Measurements from ENCODE around the gene HBP1.
"Not testable (repeated sequence)": the region's sequence is repeated elsewhere in the genome, so short reads cannot be mapped to it uniquely, and the experiment has no call there.

HBP1 gene

DNA sequence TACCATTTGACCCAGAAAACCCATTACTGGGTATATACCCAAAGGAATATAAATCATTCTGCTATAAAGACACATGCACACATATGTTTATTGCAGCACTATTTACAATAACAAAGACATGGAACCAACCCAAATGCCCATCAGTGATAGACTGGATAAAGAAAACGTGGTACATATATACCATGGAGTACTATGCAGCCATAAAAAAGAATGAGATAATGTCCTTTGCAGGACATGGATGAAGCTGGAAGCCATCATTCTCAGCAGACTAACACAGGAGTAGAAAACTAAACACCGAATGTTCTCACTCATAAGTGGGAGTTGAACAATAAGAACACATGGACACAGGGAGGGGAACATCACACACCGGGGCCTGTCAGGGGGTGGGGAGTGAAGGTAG is 13.1 kb upstream of the HBP1 start:
- not testable (repeated sequence) for DNase-seq (ENCODE audit: low read depth)

DNA sequence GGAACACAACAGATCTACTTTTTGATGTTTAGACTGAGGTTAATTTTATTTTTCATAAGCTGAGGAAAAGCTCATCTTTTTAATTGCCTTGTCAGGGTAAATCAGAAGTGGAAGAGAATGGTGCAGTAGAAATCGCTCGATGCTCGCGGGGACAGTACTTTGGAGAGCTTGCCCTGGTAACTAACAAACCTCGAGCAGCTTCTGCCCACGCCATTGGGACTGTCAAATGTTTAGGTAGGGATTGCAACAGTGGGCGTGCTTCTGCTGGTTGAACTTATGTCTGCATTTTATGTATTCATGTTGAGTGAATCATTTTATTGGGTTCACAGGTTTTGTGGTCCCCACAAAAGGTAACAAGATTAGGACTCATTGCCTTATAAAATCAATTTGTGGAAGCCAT is 11.7 kb upstream of the HBP1 start:
- DNase-seq (ENCODE audit: low read depth), result no peak

DNA sequence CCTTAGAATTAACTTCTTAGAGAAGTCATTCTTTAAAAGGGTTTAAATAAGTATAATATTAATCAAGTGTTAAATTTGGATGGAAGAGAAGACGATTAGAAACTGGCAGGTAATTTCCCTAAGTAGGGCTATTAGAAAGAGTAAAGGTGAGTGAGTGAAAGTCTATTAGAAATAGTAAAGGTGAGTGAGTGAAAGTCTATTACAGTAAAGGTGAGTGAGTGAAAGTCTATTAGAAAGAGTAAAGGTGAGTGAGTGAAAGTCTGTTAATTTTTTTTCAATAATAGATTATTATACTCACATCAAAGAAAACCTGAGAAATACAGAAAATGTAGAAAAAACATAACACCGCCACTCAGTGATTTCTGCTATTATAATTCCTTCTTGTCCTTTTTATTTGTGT is 10.8 kb upstream of the HBP1 start:
- DNase-seq (ENCODE audit: low read depth), result no peak

DNA sequence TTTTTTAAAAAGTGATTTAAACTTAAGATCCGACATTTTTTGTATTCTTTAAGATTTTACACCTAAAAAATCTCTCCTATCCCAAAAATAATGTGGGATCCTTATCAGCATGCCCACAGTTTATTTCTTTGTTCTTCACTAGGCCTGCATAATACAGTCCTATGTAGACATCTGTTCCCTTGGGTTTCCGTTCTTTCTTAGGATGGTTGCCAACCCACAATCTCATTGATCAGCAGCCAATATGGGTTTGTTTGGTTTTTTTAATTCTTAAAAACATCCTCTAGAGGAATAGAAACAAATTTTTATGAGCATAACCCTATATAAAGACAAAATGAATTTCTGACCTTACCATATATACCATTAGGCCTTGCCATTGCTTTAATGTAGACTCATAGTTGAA is 8.4 kb upstream of the HBP1 start:
- no peak for DNase-seq (ENCODE audit: low read depth)

DNA sequence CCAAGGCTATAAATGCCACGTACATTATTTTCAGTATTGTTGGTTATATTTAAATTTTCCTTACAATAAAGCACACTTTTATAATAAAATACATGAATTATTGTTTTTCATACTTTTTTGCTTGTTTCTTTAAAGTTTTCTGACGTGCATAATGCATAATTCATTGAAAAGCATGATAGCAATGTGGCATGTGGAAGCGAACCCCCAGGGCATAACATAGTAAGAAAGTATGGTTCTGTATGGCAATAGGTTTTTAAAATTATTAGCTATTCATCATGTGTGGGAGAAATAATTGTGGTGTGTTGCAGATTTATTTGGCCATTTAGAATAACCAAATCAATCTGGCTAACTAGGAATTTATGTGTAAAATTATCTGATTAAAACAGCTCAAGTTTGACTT is 7.4 kb upstream of the HBP1 start:
- DNase-seq (ENCODE audit: low read depth), result no peak

DNA sequence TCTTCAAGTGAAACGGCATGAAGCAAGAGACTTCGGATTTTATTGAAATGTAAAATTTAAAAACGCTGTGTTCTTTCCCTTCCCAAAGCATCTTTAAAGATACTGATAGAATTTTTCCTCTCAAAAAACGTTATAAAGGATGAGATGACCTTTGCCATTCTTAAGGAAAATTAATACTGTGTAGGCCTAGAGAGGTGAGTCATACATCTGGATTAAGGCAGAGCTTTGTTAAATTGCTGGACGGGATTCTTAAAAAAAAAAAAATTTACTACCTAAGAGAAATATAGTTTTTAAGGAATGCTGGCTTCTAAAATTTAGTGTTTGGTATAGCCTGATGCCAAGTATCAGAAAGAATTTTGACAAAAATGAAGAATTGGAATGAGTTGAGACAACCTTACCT is 6.3 kb upstream of the HBP1 start:
- DNase-seq (ENCODE audit: low read depth), result no peak

DNA sequence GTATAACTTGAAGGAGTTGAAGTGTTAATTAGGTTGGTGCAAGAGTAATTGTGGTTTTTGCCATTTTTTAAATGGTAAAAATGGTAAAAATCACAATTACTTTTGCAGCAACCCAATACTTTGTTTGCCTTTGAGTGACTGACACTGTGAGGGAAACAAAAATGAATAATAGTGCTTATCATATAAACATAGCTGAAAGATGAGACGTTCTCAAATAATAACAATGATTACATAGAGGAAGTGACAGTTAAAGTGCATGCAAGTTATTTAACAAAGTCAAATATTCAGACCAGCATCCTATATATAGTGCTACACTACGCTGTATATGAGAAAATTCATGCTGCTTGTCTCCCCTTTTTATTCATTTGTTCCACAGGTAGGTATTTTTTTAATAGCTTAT is 4.7 kb upstream of the HBP1 start:
- DNase-seq (ENCODE audit: low read depth), result no peak

DNA sequence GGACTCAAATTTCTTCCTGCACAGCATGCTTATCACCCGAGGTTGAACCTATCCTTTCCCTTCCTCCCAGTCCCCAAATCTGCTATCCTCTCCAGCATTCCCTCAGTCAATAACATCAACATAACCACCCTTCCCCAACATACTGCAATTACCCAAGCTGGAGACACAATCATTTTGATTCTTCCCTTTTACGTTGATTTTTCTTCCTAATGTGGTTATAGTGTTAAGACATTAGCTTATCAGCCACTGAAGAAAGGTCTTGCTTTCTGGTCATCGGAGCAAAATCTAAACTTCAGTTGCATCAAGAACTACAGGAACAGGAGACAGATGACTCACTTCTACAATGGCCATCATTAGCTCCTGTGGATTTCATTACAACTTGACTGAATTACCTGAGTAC is 3.5 kb upstream of the HBP1 start:
- DNase-seq (ENCODE audit: low read depth), result no peak

DNA sequence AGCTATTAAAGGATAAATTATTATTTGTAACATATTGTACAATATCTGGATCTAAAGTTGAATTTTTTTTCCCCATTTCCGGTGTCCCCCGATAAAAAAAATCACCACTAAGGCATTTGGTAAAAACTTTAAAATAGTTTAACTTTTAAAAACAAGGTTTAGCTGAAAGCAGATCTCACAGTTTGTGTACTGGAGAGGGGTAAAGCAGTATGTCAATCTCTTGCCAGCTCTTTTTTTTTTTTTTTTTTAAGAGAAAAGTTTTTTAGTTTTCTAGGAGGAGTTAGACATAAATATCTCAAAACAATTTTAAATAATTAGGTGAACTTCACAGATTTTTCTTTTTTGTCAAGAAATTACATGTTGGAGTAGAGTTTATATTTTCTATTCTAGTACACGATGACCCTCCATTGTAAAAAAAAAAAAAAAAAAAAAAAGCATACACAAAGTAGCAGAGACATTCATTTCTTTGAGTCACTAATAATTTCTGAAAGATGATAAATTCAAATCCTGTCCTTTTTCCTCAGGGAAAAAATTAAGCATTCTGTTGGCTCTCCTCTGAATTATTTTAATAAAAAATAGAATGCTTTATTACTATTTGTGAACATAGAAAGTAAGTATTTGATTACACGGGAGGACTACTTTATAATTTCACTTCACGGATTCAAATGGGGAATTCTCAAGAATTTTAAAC is 1.9 kb upstream of the HBP1 start:
- DNase-seq (ENCODE audit: low read depth), result no peak

DNA sequence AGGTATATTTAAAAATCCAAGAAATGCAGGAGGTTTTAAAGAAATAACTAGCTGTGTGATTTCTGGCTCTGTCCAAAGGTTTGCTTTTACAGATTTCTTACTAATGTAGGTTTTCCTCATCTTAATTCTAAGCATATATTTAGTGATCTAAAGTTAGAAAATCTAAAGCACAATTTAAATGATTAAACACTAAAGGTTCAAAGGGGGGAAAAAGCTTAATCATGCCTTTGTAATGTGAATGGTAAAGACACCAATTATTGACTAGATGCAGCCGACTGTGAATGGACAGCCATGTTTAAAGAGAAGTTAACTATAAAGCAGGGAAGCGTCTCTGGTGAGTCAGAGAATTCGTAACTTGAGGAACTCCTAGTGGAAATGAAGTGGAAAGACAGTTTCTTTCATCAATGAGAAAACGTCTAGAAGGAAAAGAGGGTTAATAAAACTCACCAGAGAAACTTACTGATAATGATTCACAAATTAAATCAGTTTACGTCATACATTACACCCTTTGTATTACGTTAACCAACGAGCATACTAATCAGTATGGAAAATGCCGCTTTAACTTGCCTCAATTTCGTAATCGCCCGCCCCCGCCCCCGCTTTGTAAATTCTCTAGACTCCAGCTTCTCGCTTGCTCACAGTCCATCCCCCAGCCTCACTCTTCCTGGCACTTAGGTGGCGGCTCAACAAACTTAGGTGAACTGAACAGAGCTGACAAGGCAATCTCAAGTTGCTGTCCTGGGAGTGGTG is 1.1 kb upstream of the HBP1 start:
- DNase-seq (ENCODE audit: low read depth), result peak; percentile 28

DNA sequence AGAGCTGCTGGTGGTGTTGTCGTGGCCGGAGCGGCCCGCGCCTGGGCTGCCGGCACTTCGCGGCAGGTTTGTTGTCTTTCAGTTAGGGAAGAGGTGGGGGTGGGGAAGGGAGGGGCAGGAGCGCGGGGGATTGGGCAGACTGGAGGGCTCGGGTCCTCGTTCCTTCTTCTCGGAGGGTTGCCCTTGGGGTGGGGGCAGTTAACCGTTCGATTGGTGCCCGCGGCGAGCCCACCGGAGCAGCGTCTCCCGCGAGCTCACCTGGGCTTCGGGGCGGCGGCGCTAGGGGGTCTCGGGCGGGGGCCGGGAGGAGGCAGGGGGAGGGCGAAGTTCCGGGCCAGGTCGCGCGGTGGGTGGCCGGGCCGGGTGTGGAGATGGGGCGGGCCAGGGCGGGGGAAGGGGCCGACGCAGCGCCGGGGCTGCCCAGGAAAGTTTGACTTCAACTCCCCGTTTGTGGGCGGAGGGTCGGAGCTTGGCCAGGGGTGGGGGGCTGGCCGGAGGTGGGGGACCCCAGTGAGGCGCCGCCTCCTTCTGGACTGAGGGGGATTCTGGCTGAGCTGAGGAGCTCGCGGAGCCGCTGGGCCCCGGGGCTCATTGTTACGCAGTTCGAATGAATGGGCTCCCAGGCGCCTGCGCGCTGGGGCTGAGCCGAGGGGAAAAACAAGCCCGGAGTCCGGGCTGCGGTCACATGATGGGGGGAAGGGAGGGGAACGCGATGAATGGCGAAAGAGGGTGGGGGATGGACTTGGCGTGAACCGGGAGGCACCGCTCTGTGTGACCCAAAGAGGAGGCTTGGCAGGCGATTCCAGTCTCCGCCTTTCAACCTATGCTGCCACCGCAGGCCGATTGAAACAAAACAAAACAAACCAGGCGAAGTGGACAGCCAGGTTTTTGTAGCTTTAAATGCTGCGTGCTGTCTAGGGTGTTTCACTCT is 582 bp downstream of the HBP1 start:
- DNase-seq (ENCODE audit: low read depth), result peak; percentile 63

DNA sequence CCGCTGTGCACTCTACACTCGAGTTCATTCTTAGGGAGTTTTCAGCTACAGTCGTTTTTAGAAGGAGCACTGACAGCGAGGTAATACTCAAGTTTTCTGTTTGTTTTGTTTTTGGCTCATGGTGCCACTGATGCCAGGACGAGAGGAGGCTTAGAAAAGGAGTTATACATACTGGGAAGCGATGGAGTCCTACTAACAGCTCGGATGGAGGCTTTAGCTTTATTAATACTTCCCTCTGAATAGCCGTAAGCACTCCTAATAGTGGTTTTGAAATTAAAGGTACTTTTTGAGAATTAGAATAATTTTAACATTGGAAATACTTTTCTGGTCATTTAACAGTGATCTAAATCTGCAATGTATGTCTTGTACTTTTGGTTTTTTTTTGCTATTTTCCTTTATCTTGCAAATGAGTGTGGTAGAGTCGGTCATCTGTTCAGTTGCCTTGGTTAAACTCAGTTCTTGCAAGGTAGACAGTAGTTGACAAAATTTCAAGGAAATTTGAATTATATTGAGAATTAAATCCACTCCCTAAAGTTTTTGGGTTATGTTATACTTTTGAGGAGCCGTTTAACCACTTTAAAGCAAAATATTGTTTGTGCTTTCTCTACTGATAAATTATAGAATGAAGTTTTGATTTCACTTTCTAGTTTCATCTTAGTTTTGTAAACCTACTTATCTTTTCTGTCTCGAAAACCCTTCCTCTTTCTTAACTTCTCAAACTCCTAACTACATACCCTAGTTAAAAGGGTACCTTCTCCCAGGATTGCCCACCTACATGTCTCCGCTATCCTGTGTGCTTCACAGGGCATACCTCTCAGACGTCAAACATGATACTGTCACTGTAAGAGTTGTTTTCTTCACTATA is 1.5 kb downstream of the HBP1 start:
- no peak for DNase-seq (ENCODE audit: low read depth)

DNA sequence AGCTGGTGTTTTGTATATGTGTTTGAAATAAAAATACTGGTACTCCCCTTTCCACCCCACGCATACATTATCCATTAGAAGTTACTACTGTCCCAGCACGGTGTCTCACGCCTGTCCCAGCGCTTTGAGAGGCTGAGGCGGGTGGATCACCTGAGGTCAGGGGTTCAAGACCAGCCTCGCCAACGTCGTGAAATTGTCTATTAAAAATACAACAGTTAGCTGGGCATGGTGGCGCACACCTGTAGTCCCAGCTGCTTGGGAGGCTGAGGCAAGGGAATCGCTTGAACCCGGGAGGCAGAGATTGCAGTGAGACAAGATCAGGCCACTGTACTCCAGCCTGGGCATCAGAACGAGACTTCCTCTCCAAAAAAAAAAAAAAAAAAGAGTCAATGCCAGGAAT is 2.7 kb downstream of the HBP1 start:
- no peak for DNase-seq (ENCODE audit: low read depth)

DNA sequence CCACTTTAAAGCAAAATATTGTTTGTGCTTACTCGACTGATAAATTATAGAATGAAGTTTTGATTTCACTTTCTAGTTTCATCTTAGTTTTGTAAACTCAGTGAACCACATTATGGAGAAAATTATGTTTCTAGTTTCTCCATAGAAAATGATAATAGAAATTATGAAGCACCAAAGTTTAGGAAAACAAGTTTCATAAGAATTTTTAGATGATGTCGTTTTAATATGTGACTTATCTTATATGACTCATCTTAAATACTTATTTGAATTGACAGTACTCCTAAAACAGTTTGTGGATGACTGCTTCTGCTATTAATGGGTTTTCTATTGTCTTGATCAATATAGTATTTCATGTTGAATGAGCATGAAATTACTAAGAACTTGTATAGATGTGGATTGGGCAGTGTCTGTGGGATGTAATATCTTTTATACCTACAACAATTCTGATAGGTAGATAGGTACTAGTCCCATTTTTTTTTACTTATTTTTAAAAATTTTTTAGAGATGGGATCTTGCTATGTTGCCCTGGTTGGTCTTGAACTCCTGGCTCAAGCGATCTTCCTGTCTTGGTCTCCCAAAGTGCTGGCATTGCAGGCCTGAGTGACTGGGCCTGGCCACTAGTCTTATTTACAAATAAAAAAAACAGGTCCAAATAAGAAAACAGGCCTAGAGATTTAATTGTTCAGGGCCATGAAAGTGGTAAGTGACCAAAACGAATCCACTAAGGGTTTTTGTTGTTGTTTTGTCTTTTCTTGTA is 3.7 kb downstream of the HBP1 start:
- no peak for DNase-seq (ENCODE audit: low read depth)

DNA sequence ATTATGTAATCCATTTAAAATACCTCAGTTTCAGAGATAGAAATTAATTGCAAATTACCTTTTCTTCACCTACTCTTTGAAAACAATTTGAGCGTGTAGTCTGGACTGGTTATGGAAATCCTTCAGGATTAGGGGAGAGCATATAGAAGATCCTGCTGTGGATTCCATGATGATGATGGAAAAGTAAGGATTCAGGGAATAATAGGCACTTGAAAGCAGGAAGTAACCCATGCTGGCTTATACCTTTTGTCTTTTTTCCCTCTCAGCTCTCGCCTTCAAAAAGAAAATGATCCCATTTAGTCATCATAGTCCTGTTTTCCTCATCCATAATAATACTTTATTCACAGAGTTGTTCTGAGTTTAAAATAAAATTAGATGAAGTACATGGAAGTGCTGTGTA is 4.4 kb downstream of the HBP1 start:
- no peak for DNase-seq (ENCODE audit: low read depth)

DNA sequence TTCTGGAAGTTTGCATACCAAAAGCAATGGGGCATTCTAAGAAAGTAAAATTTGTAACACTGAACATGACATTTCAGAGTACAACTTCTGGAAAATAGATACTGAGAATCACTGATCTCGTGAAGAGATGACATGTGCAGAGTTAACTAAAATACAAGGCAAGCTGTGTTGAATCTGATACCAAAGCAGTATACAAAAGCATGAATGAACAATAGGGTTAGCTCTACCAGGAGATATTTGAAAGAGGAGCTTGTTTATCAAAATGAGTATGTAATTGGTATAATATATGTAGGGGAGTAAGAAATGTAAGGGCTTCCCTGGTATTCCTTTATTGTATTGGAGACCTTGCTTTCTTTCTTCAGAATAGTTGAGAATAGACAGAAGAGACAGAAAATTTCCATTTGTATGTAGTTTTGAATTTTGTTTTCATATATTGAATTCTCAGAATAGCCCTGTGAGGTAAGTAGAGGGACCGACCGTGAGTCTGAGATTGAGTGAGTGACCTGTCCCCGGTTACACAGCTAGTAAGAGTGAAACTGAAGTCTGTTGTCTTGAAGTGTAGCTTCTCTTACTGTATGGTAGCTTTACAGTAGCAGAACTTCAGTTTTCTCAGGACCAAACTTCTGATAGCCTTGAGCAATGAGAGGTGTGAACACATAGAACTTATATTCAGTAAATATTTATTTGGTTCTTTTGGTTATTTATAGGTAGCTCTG is 5.0 kb downstream of the HBP1 start:
- DNase-seq (ENCODE audit: low read depth), result no peak

DNA sequence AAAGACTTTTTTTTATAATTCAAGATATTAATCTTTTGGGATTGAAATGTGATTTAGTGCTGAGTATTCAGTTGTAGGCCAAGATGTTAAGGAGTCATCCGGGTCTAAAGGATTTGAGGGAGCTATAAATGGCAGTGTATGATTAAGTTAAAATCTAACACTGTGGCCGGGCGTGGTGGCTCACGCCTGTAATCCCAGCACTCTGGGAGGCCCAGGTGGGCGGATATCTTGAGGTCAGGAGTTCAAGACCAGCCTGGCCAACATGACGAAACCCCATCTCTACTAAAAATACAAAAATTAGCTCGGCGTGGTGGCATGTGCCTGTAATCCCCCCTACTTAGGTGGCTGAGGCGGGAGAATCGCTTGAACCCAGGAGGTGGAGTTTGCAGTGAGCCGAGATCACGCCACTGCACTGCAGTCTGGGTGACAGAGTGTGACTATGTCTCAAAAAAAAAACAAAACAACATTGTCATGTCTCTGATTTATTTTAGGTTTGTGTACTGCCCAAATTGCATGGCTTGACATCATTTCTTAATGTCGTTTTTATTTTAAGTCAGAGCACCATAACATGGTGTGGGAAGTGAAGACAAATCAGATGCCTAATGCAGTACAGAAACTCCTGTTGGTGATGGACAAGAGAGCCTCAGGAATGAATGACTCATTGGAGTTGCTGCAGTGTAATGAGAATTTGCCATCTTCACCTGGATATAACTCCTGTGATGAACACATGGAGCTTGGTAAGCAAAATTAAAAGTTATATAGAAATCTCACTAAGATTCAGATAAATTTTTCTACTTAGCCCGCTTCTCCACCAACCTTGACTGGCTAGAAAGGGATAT is 10.7 kb downstream of the HBP1 start:
- no peak for DNase-seq (ENCODE audit: low read depth)

DNA sequence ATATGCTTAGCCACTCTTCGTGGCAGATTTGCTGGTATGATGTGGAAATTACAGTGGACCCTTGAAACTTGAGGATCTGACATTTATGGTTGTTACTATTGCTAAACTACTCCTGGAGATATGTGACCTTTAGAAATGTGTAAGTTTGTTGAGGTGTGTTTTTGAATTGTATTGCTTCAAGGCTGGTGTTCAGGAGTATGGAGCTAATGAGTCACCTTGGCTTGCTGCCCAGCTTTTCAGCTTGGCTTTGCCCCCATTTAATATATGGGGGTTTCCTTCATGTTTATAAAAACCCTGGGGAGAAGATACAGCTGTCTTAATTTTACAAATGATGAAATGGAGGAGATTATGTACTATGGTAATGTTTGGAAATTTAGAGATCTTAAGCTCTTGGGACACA is 11.6 kb downstream of the HBP1 start:
- DNase-seq (ENCODE audit: low read depth), result peak; percentile 47

DNA sequence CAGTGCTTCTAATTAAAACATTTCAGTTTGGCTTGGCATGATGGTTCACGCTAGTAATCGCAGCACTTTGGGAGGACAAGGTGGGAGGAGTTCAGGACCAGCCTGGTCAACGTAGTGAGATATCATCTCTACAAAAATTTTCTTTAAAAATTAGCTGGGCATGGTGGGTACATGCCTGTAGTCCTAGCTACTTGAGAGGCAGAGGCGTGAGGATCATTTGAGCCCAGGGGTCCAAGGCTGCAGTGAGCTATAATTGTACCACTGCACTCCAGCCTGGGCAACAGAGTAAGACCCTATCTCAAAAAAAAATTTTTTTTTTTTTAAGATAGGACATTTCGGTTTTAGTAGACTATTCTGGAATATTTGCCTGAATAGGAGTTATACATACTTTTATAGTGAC is 12.4 kb downstream of the HBP1 start:
- no peak for DNase-seq (ENCODE audit: low read depth)

DNA sequence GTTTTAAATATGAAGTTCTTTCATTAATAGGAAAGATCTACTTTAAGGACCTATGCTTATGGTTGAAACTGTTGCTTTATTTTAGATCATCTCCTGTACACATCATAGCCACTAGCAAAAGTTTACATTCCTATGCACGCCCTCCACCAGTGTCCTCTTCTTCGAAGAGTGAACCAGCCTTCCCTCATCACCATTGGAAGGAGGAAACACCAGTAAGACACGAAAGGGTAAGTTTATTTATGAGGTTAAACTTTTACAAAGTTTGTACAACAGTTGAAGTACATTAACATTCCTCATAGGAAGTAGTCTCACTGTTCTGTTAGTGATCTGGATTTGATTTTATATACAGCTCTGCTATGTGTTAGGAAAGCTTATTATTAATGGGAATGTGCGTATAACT is 16.9 kb downstream of the HBP1 start:
- no peak for DNase-seq (ENCODE audit: low read depth)
